PC-3 (cell line): ENCODE measurements around the gene PIGQ. TPM values are rescaled to one million over a fixed set of nuclear protein-coding genes. Genes with fewer than 3 reads are reported as not detected.

Experiments
- ATAC-seq: fragments of 200-7000 bp; cut with Tn5 transposase; 2 replicates; pipeline ENCODE4 v1.9.1; 2020; ENCODE audit warnings: mild to moderate bottlenecking, moderate library complexity
- BruUV-seq: library from RNA; stranded (reverse); fragments of 400-500 nt; replicated peaks from 2 replicates; lab custom pipeline; 2021; lab: Mats Ljungman, UMichigan
- CTCF ChIA-PET: fragments of 300-600 bp; sonication (Branson Sonifier 250); formaldehyde crosslinking; loops from one replicate; lab custom pipeline; 2022; ENCODE audit warnings: antibody characterized with exemption; lab: Charles Lee
- POLR2A ChIA-PET: fragments of 300-600 bp; sonication (Branson Sonifier 250); formaldehyde crosslinking; loops from one replicate; lab custom pipeline; 2022; ENCODE audit warnings: antibody characterized with exemption; ENCODE audit not compliant: unreplicated experiment; lab: Charles Lee
- DNase-seq: peaks from one replicate; pipeline ENCODE4 v3.0.0-alpha.2; 2015
- H2AFZ ChIP-seq: fragments of 300-600 bp; sonication (generic); 2 replicates; pipeline ENCODE4 v1.6.0; 2016; ENCODE audit warnings: antibody characterized with exemption, low read length
- H3F3A ChIP-seq: fragments of 300-600 bp; sonication (generic); one replicate; pipeline ENCODE4 v1.6.0; 2017; ENCODE audit warnings: antibody characterized with exemption, low read length, control low read depth, mild to moderate bottlenecking; ENCODE audit not compliant: unreplicated experiment
- H3K27ac ChIP-seq: fragments of 300-600 bp; sonication (generic); 2 replicates; pipeline ENCODE4 v1.5.1; 2016; ENCODE audit warnings: mild to moderate bottlenecking, low read length
- H3K27me3 ChIP-seq: fragments of 300-600 bp; sonication (generic); 2 replicates; pipeline ENCODE4 v1.6.1; 2016; ENCODE audit warnings: low read length, mixed read lengths
- H3K36me3 ChIP-seq: fragments of 300-600 bp; sonication (generic); 2 replicates; pipeline ENCODE4 v1.6.1; 2016; ENCODE audit warnings: low read depth, mixed run types, low read length, mixed read lengths
- H3K4me1 ChIP-seq: fragments of 300-600 bp; sonication (generic); 2 replicates; pipeline ENCODE4 v1.5.1; 2016; ENCODE audit warnings: low read length; ENCODE audit not compliant: insufficient read depth
- H3K4me2 ChIP-seq: fragments of 300-600 bp; sonication (generic); 2 replicates; pipeline ENCODE4 v1.6.0; 2016; ENCODE audit warnings: low read length
- H3K4me3 ChIP-seq: fragments of 300-600 bp; sonication (generic); 2 replicates; pipeline ENCODE4 v1.5.1; 2016; ENCODE audit warnings: mild to moderate bottlenecking, low read length, mixed read lengths
- H3K79me2 ChIP-seq: fragments of 300-600 bp; sonication (generic); 2 replicates; pipeline ENCODE4 v1.6.1; 2017; ENCODE audit warnings: low read length, mixed read lengths
- H3K9ac ChIP-seq: fragments of 300-600 bp; sonication (generic); 2 replicates; pipeline ENCODE4 v1.6.0; 2016; ENCODE audit warnings: mild to moderate bottlenecking, low read length
- H3K9me2 ChIP-seq: fragments of 300-600 bp; sonication (generic); replicated peaks from 2 replicates; pipeline ENCODE4 v1.6.1; 2016; ENCODE audit warnings: mixed run types, low read length, mixed read lengths
- H3K9me3 ChIP-seq: fragments of 300-600 bp; sonication (generic); 2 replicates; pipeline ENCODE4 v1.6.1; 2016; ENCODE audit warnings: low read length, mixed read lengths
- H4K20me1 ChIP-seq: fragments of 300-600 bp; sonication (generic); 2 replicates; pipeline ENCODE4 v1.6.1; 2016; ENCODE audit warnings: low read length, mixed read lengths
- CTCF ChIP-seq: fragments of 300-600 bp; sonication (generic); conservative IDR thresholded peaks from 2 replicates; pipeline ENCODE4 v1.5.1; 2017; ENCODE audit warnings: antibody characterized with exemption, low read depth, mild to moderate bottlenecking, low read length
- EZH2 ChIP-seq: fragments of 300-600 bp; sonication (generic); IDR thresholded peaks from one replicate; pipeline ENCODE4 v1.6.1; 2017; ENCODE audit warnings: antibody characterized with exemption, mild to moderate bottlenecking, low read length; ENCODE audit not compliant: unreplicated experiment
- EZH2phosphoT487 ChIP-seq: fragments of 300-600 bp; sonication (generic); IDR thresholded peaks from 2 replicates; pipeline ENCODE4 v1.6.1; 2018; ENCODE audit warnings: mild to moderate bottlenecking, antibody characterized with exemption, low read length, borderline replicate concordance
- intact Hi-C: fragments of 100-400 bp; cut with micrococcal nuclease; formaldehyde crosslinking; loops from 2 replicates; pipeline ENCODE4 v1.9.0; 2023
- total RNA-seq: library from RNA; depleted of rRNA; stranded (reverse); fragments of >200 nt; gene quantifications from 2 replicates; pipeline ENCODE4 v1.2.3, GENCODE V29; 2014

PIGQ gene
- total RNA-seq, 1 experiment from 2014 or later: 36.0 TPM

- Histone ChIP-seq H3K36me3 (no peaks in the 10 kb centered on the region), H3F3A (no peaks in the 10 kb centered on the region), H2AFZ (no peak overlapping the region), H3K27ac (no peak overlapping the region), H3K9me3 (no peaks in the 10 kb centered on the region), H3K4me3 (peak overlapping the region; percentile 91), H3K9me2 (no peaks in the 10 kb centered on the region), H3K9ac (no peak overlapping the region), H3K4me2 (peak overlapping the region; percentile 97), H4K20me1 (peaks cover 12% of the 10 kb centered on the region; the same call in 1 of the 2 replicates), H3K79me2 (peaks cover 69% of the 10 kb centered on the region), H3K27me3 (no peaks in the 10 kb centered on the region), H3K4me1 (peaks cover 28% of the 10 kb centered on the region)
- DNase-seq (no peak), ATAC-seq (no peak)
- BruUV-seq: no TSS peak
- intact Hi-C loops: no loop called here
- CTCF ChIA-PET: no interaction called here
- POLR2A ChIA-PET: no interaction called here
- no peak for TF ChIP-seq EZH2phosphoT487
- no peak for TF ChIP-seq EZH2
- no peak for TF ChIP-seq CTCF
Observed at GRCh38 chr16:591231-591630, 21.5 kb downstream of the PIGQ start.

GRCh38 chr16:591892-592517 lies 22.2 kb downstream of the PIGQ start:
- no TSS peak for BruUV-seq
- DNase-seq: no peak

GRCh38 chr16:592518-593306 lies 22.9 kb downstream of the PIGQ start:
- H3K4me1 ChIP-seq: peaks cover 28% of the 10 kb centered on the region
- no peak overlapping the region for H2AFZ ChIP-seq
- ATAC-seq: no peak
- peaks cover 12% of the 10 kb centered on the region; the same call in 1 of the 2 replicates for H4K20me1 ChIP-seq
- no peaks in the 10 kb centered on the region for H3K36me3 ChIP-seq
- no peaks in the 10 kb centered on the region for H3K9me2 ChIP-seq
- no peak overlapping the region for H3K9ac ChIP-seq
- peaks cover 73% of the 10 kb centered on the region for H3K79me2 ChIP-seq
- TF ChIP-seq EZH2: no peak
- no peak for TF ChIP-seq CTCF
- TF ChIP-seq EZH2phosphoT487: no peak
- peak overlapping the region; percentile 28 for H3K27ac ChIP-seq
- CTCF ChIA-PET: no interaction called here
- H3F3A ChIP-seq: no peaks in the 10 kb centered on the region
- no peak overlapping the region for H3K4me3 ChIP-seq
- intact Hi-C loops: no loop called here
- no TSS peak for BruUV-seq
- peak overlapping the region; percentile 51 for H3K4me2 ChIP-seq
- H3K9me3 ChIP-seq: no peaks in the 10 kb centered on the region
- H3K27me3 ChIP-seq: no peaks in the 10 kb centered on the region
- no peak for DNase-seq
- POLR2A ChIA-PET: interaction anchor here (1.0 kb wide), 1 partner anchor 52 kb away, joined by 5 read pairs; no protein-coding TSS in a partner anchor

More at GRCh38 chr16:591892-592517, 22.2 kb downstream of the PIGQ start:
- Histone ChIP-seq H3F3A (no peaks in the 10 kb centered on the region), H3K4me2 (peak overlapping the region; percentile 31; the same call in 1 of the 2 replicates), H3K9me2 (no peaks in the 10 kb centered on the region), H3K9ac (no peak overlapping the region), H3K79me2 (peaks cover 76% of the 10 kb centered on the region), H4K20me1 (peaks cover 12% of the 10 kb centered on the region; the same call in 1 of the 2 replicates), H3K27ac (no peak overlapping the region), H3K36me3 (no peaks in the 10 kb centered on the region), H3K4me3 (no peak overlapping the region), H3K9me3 (no peaks in the 10 kb centered on the region), H2AFZ (no peak overlapping the region), H3K4me1 (peaks cover 28% of the 10 kb centered on the region), H3K27me3 (no peaks in the 10 kb centered on the region)
- intact Hi-C loops: no loop called here
- ATAC-seq: no peak
- ChIA-PET POLR2A (no interaction called here), CTCF (no interaction called here)
- TF ChIP-seq EZH2phosphoT487: no peak
- no peak for TF ChIP-seq EZH2
